ENCODE measurements around the gene C12orf43.

The C12orf43 gene

DNA sequence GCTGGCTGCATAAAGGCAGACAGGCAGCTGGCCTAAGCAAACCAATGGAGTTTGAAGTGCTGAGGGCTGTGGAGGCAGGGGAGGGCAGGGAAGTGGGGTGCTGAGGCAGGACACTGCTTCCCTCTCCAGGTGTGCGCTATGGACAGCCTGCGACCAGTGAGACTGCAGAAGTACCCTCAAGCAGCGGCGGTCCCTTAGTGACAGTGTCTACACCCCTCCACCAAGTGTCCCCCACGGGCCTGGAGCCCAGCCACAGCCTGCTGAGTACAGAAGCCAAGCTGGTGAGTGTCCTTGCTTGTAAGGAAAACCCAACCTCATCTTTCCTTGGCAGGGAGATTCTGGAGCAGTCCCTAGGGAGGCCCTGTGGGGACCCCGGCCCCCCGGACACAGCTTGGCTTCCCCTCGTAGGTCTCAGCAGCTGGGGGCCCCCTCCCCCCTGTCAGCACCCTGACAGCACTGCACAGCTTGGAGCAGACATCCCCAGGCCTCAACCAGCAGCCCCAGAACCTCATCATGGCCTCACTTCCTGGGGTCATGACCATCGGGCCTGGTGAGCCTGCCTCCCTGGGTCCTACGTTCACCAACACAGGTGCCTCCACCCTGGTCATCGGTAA, 20.0 kb downstream of the C12orf43 start:
- no peaks in the 10 kb centered on the region for H3K9me3 Mint-ChIP-seq
- H3K27ac Mint-ChIP-seq, result no peak overlapping the region
- H3K36me3 Mint-ChIP-seq (ENCODE audit: low read depth), result no peaks in the 10 kb centered on the region
- peaks cover 9% of the 10 kb centered on the region for H3K27me3 Mint-ChIP-seq
- H3K4me3 Mint-ChIP-seq, result no peak overlapping the region
- H3K4me1 Mint-ChIP-seq (ENCODE audit: low read depth), result no peaks in the 10 kb centered on the region

DNA sequence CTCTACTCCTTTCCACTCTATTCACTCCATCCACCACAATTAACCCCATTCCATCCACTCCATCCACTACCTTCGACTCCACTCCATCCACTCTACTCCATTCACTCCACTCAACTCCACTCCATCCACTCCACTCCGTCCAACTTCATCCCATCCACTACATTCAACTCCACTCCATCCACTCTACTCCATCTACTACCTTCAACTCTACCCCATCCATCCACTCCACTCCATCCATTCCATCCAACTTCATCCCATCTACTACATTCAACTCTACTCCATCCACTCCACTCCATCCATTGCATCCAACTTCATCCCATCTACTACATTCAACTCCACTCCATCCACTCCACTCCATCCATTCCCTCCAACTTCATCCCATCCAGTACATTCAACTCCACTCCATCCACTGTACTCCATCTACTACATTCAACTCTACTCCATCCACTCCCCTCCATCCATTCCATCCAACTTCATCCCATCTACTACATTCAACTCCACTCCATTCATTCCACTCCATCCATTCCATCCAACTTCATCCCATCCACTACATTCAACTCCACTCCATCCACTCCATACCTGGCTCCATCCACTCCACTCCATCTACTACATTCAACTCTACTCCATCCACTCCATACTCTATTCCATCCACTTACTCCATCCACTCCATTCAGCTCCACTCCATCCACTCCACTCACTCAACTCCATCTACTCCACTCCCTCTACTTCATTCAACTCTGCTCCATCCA, 21.5 kb downstream of the C12orf43 start:
- Mint-ChIP-seq H3K36me3 (ENCODE audit: low read depth) (no peaks in the 10 kb centered on the region), H3K27ac (no peak overlapping the region), H3K4me1 (ENCODE audit: low read depth) (no peaks in the 10 kb centered on the region), H3K27me3 (peaks cover 9% of the 10 kb centered on the region), H3K4me3 (no peak overlapping the region), H3K9me3 (no peaks in the 10 kb centered on the region)

DNA sequence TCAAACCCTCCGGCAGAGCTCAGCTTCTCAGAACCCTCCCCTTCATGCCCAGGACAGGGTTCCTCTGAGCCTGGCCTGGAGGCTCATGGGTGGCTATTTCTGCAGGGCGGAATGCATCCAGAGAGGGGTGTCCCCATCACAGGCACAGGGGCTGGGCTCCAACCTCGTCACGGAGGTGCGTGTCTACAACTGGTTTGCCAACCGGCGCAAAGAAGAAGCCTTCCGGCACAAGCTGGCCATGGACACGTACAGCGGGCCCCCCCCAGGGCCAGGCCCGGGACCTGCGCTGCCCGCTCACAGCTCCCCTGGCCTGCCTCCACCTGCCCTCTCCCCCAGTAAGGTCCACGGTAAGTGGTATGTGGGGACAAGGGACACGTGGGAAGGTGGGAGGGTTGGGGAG, 22.2 kb downstream of the C12orf43 start:
- Mint-ChIP-seq H3K27me3 (peaks cover 9% of the 10 kb centered on the region), H3K27ac (no peak overlapping the region), H3K4me3 (no peak overlapping the region), H3K36me3 (ENCODE audit: low read depth) (no peaks in the 10 kb centered on the region), H3K4me1 (ENCODE audit: low read depth) (no peaks in the 10 kb centered on the region), H3K9me3 (no peaks in the 10 kb centered on the region)

- H3K36me3 Mint-ChIP-seq (ENCODE audit: low read depth), result no peaks in the 10 kb centered on the region
- no peaks in the 10 kb centered on the region for H3K9me3 Mint-ChIP-seq
- H3K4me1 Mint-ChIP-seq (ENCODE audit: low read depth), result no peaks in the 10 kb centered on the region
- H3K27me3 Mint-ChIP-seq, result peaks cover 9% of the 10 kb centered on the region
- H3K4me3 Mint-ChIP-seq, result no peak overlapping the region
- H3K27ac Mint-ChIP-seq, result no peak overlapping the region
Measured at GRCh38 chr12:120993496-120993895, 22.8 kb downstream of the C12orf43 start.

DNA sequence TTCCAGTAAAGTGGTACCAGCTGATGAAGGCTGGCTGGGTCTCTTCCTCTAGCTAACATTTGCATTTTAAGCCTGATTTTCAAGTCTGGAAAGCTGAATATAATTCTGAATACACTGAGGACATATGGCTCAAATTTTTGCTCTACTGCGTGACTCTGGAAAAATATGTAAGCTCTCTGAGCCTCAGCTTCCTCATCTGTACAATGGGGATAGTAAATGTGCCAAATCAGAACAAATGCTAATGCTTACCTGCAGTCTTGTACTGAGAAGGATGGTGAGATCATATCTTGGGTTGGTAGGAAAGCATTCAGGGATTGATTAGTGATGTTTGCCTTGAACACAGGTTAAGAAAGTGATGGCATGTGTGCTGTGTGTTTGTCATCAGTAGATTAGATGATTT, 23.3 kb downstream of the C12orf43 start:
- Mint-ChIP-seq H3K36me3 (ENCODE audit: low read depth) (no peaks in the 10 kb centered on the region), H3K4me1 (ENCODE audit: low read depth) (no peaks in the 10 kb centered on the region), H3K27ac (no peak overlapping the region), H3K27me3 (peaks cover 9% of the 10 kb centered on the region), H3K4me3 (no peak overlapping the region), H3K9me3 (no peaks in the 10 kb centered on the region)

DNA sequence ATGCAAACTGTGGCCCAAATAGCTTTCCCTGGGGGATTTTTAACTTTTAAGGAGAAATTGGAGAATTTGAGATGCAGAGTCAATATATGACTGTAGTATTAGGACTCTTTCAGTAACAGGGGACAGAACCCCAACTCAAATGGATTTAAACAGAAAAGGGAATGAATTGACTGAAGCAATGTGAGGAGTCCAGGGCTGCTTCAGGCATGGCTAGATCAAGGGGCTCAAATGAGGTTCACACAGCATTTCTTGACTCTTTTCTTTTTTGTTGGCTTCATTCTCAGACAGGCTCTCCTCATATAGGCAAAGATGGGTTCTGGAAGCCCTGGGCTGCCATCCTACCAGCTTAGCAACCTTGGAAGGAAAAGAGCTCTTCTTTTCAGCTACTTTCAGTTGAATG, 24.3 kb downstream of the C12orf43 start:
- Mint-ChIP-seq H3K4me1 (ENCODE audit: low read depth) (no peaks in the 10 kb centered on the region), H3K4me3 (no peak overlapping the region), H3K9me3 (no peaks in the 10 kb centered on the region), H3K36me3 (ENCODE audit: low read depth) (no peaks in the 10 kb centered on the region), H3K27ac (no peak overlapping the region), H3K27me3 (peaks cover 9% of the 10 kb centered on the region)

DNA sequence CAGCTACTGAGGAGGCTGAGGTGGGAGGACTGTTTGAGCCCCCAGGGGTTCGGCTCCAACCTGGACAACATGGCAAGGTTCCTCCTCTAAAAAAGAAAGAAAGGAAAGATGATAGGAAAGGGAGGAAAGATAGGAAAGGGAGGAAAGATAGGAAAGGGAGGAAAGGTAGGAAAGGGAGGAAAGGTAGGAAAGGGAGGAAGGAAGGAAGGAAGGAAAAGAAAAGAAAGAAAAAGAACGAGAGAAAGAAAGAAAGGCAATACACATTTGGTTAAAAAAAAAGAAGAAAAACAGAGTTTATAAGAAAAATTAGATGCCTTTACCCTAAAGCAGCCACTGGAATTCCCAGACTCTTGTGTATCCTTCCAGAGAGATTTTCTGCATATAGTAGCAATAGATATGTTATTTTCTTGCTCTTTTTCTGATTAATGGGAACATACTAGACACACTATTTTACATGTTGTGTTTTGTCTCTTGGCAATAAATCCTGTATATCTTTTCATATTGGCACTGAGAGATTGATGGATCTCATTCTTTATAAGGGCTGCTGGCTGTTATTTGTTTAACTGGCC, 25.7 kb downstream of the C12orf43 start:
- no peak overlapping the region for H3K4me3 Mint-ChIP-seq
- no peaks in the 10 kb centered on the region for H3K36me3 Mint-ChIP-seq (ENCODE audit: low read depth)
- no peaks in the 10 kb centered on the region for H3K9me3 Mint-ChIP-seq
- no peaks in the 10 kb centered on the region for H3K4me1 Mint-ChIP-seq (ENCODE audit: low read depth)
- peaks cover 9% of the 10 kb centered on the region for H3K27me3 Mint-ChIP-seq
- no peak overlapping the region for H3K27ac Mint-ChIP-seq

DNA sequence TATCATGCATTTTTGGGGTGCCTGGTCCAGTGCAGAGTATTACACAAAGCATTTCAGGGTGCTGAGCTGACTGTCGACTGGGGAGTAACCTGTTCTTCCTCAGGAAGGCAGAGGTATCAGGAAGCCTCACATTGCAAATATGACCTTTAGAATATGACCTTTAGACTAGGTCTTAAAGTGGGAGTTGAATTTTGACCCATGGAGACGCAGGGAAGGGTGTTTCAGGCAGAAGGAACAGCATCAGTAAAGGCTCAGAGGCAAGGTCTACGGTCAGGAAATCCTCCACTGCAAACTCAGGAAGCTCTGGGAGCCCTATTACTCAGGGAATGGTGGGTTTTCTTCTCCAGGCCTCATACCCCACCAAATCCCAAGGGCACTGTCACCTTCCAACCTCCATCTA, 26.6 kb downstream of the C12orf43 start:
- no peaks in the 10 kb centered on the region for H3K36me3 Mint-ChIP-seq (ENCODE audit: low read depth)
- no peak overlapping the region for H3K4me3 Mint-ChIP-seq
- H3K27ac Mint-ChIP-seq, result no peak overlapping the region
- H3K27me3 Mint-ChIP-seq, result peaks cover 1% of the 10 kb centered on the region
- no peaks in the 10 kb centered on the region for H3K9me3 Mint-ChIP-seq
- no peaks in the 10 kb centered on the region for H3K4me1 Mint-ChIP-seq (ENCODE audit: low read depth)

DNA sequence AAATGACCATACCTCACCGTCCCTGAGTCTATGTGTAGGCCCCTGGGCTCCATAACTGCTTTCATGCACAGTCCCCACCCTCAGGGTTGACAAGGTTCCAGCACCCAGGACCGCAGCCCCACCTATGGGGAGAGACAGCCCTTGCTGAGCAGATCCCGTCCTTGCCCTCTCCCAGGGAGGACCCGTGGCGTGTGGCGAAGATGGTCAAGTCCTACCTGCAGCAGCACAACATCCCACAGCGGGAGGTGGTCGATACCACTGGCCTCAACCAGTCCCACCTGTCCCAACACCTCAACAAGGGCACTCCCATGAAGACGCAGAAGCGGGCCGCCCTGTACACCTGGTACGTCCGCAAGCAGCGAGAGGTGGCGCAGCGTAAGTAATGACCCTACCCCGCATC, 27.6 kb downstream of the C12orf43 start:
- Mint-ChIP-seq H3K9me3 (no peaks in the 10 kb centered on the region), H3K36me3 (ENCODE audit: low read depth) (no peaks in the 10 kb centered on the region), H3K27ac (no peak overlapping the region), H3K27me3 (no peaks in the 10 kb centered on the region), H3K4me3 (no peak overlapping the region), H3K4me1 (ENCODE audit: low read depth) (no peaks in the 10 kb centered on the region)

- no peaks in the 10 kb centered on the region for H3K9me3 Mint-ChIP-seq
- no peak overlapping the region for H3K4me3 Mint-ChIP-seq
- H3K27ac Mint-ChIP-seq, result no peak overlapping the region
- H3K4me1 Mint-ChIP-seq (ENCODE audit: low read depth), result no peaks in the 10 kb centered on the region
- H3K27me3 Mint-ChIP-seq, result no peaks in the 10 kb centered on the region
- H3K36me3 Mint-ChIP-seq (ENCODE audit: low read depth), result no peaks in the 10 kb centered on the region
Measured at GRCh38 chr12:120988234-120988633, 28.1 kb downstream of the C12orf43 start.

DNA sequence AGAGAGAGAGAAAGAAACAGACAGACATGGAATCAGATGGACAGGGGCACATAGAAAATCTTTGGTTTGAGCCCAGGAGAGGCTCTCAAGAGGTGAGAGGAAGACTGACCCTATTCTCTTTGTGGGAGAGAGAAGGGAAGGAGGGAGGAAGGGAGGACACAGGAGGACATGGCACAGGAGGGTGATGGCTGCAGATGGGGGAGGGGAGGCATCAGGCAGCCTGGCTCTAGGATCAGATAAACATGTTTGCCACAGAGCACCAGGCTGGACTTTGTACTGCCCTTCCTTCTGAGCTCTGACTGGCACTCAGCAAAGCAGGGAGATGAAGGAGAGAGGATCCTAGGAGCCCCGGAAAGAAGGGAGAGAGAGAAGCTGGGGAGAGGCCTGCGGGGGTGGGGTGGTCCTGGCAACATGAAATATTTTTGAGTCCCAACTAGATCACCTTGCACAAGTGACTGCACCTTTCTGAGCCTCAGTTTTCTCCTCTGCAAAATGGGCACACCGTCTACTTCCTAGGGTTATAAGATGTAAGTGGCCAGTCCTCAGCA, 31.9 kb downstream of the C12orf43 start:
- Mint-ChIP-seq H3K9me3 (no peaks in the 10 kb centered on the region), H3K4me1 (ENCODE audit: low read depth) (no peaks in the 10 kb centered on the region), H3K4me3 (no peak overlapping the region), H3K36me3 (ENCODE audit: low read depth) (no peaks in the 10 kb centered on the region), H3K27me3 (no peaks in the 10 kb centered on the region), H3K27ac (no peak overlapping the region)

- no peaks in the 10 kb centered on the region for H3K9me3 Mint-ChIP-seq
- H3K27me3 Mint-ChIP-seq, result no peaks in the 10 kb centered on the region
- no peaks in the 10 kb centered on the region for H3K36me3 Mint-ChIP-seq (ENCODE audit: low read depth)
- H3K4me1 Mint-ChIP-seq (ENCODE audit: low read depth), result no peaks in the 10 kb centered on the region
- no peak overlapping the region for H3K4me3 Mint-ChIP-seq
- no peak overlapping the region for H3K27ac Mint-ChIP-seq
Measured at GRCh38 chr12:120983759-120984158, 32.5 kb downstream of the C12orf43 start.

- Mint-ChIP-seq H3K4me1 (ENCODE audit: low read depth) (no peaks in the 10 kb centered on the region), H3K36me3 (ENCODE audit: low read depth) (no peaks in the 10 kb centered on the region), H3K27me3 (no peaks in the 10 kb centered on the region), H3K9me3 (no peaks in the 10 kb centered on the region), H3K4me3 (no peak overlapping the region), H3K27ac (no peak overlapping the region)
Measured at GRCh38 chr12:120982659-120983058, 33.6 kb downstream of the C12orf43 start.

DNA sequence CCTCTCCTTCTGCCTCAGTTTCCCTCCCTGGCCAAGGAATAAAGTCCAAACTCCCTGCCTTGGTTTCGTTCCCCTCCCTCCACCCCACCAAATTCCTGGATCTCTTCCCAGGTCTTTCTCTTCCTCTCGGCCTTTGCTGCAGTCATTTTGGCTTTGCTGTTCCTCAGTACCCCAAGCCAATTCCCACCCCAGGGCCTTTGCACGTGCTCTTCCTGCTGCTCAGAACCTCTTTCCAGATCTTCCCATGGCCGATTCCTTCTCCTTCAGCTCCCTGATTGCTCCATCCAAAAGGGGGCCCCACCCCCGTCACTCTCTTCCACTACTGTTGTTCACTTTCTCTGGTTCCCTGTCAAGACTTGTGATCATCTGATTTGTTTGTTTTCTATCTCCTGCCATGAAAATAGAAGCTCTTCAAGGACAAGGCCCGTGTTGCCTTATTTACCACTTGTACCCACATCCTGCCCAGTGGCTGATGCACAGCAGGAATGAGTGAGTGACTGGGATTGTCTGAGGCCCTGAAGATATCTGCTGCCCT, 34.8 kb downstream of the C12orf43 start:
- no peaks in the 10 kb centered on the region for H3K36me3 Mint-ChIP-seq (ENCODE audit: low read depth)
- H3K27ac Mint-ChIP-seq, result no peak overlapping the region
- H3K4me1 Mint-ChIP-seq (ENCODE audit: low read depth), result no peaks in the 10 kb centered on the region
- H3K9me3 Mint-ChIP-seq, result no peaks in the 10 kb centered on the region
- H3K4me3 Mint-ChIP-seq, result no peak overlapping the region
- no peaks in the 10 kb centered on the region for H3K27me3 Mint-ChIP-seq

- Mint-ChIP-seq H3K36me3 (ENCODE audit: low read depth) (no peaks in the 10 kb centered on the region), H3K27me3 (no peaks in the 10 kb centered on the region), H3K4me3 (no peak overlapping the region), H3K9me3 (no peaks in the 10 kb centered on the region), H3K27ac (no peak overlapping the region), H3K4me1 (ENCODE audit: low read depth) (no peaks in the 10 kb centered on the region)
Measured at GRCh38 chr12:120980800-120981368, 35.4 kb downstream of the C12orf43 start.

Data from stimulated activated naive CD8-positive, alpha-beta T cell treated with anti-CD3 and anti-CD28 coated beads, Interleukin-15, Interleukin-2, amounts not matched to agents 100 ng/mL and 50 ng/mL, for 24 hours (primary cell).